ENCODE measurements around the gene GFER.

DNA sequence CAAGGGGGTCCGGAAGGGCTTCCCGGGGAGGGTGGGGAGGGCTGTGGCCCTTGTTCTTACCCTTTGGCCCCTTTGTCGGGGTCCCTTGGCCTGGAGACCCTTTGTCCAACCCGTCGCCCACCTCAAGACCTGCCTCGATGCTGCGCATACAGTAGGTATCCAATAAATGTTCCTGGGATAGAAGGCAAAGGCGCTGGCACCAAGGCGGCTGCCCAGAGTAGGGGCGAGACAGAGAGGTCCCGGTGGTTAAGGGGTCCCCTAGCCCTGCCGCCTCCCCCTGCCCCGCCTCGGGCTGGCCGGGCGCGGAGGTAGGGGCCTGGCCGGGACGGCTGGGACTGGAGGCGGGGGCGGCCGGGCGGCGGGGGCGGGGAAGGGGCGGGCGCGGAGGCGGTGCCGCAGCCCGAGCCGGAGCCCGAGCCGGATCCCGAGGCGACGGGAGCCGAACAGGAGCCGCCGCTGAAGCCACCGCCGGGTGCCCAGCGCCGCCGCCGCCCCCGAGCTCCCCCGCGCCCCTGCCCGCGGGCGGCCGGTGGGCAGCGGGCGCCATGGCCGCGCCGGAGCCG, 42.5 kb downstream of the GFER start, which contains the start of gene NHERF2:
- TF ChIP-seq, protein P1, sequence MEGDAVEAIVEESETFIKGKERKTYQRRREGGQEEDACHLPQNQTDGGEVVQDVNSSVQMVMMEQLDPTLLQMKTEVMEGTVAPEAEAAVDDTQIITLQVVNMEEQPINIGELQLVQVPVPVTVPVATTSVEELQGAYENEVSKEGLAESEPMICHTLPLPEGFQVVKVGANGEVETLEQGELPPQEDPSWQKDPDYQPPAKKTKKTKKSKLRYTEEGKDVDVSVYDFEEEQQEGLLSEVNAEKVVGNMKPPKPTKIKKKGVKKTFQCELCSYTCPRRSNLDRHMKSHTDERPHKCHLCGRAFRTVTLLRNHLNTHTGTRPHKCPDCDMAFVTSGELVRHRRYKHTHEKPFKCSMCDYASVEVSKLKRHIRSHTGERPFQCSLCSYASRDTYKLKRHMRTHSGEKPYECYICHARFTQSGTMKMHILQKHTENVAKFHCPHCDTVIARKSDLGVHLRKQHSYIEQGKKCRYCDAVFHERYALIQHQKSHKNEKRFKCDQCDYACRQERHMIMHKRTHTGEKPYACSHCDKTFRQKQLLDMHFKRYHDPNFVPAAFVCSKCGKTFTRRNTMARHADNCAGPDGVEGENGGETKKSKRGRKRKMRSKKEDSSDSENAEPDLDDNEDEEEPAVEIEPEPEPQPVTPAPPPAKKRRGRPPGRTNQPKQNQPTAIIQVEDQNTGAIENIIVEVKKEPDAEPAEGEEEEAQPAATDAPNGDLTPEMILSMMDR (conservative IDR thresholded peaks at IDR 0.05): no peak
- no peak for TF ChIP-seq ZFX (IDR thresholded peaks at IDR 0.05)

Measured in C4-2B (cell line).